Measurements from ENCODE around the gene MYL12B.

Gene MYL12B

DNA sequence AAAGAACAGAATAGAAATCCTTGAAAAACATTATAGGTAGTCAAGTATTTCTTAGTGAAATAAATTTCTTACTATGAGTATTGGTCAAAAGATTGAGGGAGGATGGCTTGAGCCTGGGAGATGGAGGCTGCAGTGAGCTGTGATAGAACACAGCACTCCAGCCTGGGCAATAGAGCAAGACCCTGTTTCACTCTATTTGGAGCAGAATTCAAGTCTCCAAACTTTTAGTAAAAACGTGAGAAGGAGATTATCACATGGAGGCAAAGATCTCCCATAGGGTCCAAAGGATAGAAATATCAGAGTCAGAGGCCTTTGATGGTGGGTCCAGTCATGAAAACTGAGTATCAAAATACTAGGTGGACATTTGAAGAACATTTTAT is 16.8 kb upstream of the MYL12B start:
- no peak for TF ChIP-seq POLR2A (IDR thresholded peaks at IDR 0.05; ENCODE audit: low read depth, low read length)
- TF ChIP-seq POLR2AphosphoS5 (IDR thresholded peaks at IDR 0.05; ENCODE audit: low read depth, low read length): no peak
- TF ChIP-seq TAF1 (IDR thresholded peaks at IDR 0.05; ENCODE audit: borderline replicate concordance, low read depth, low read length): no peak
- FAIRE-seq (no peak), DNase-seq (ENCODE audit: insufficient read length) (no peak)

GRCh38 chr18:3245853-3246634 is 15.9 kb upstream of the MYL12B start:
- peak; percentile 88 for FAIRE-seq
- peak; percentile 39 for DNase-seq (ENCODE audit: insufficient read length)
- TF ChIP-seq POLR2AphosphoS5 (IDR thresholded peaks at IDR 0.05; ENCODE audit: low read depth, low read length): peak; percentile 51; the same call in 1 of the 2 replicates
- TF ChIP-seq TAF1 (IDR thresholded peaks at IDR 0.05; ENCODE audit: borderline replicate concordance, low read depth, low read length): no peak
- peak; percentile 72 for TF ChIP-seq POLR2A (IDR thresholded peaks at IDR 0.05; ENCODE audit: low read depth, low read length)

DNA sequence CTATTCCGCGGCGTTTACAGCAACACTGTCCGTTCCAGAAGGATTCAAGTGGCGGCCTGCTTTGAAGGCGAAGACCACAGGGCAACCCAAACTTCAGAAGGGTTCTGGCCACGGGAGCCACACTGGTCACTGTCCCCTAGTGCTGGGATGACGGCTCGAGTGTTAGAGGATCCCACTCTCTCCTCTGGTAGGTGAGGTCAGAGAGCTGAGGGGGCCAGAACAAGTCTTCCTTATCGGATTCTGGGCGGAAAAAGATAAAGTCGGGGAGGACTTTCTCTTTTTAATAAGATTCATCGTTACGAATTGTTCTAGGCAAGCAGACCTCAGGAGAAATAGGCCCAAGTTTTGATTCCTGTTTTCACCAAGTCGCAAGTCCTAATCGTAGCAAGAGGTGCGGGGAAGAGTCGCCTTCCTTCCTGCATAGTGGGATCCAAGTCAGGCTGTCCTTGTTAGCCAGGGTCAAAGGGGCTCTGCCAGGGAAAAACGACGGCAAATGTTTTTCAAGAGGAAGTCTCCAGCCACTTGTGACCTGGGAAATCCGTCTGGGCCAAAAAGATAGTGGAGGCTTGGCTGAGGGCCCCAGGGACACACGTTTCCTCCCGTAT is 15.2 kb upstream of the MYL12B start:
- no peak for TF ChIP-seq TAF1 (IDR thresholded peaks at IDR 0.05; ENCODE audit: borderline replicate concordance, low read depth, low read length)
- no peak; the same call in 1 of the 2 replicates for TF ChIP-seq POLR2A (IDR thresholded peaks at IDR 0.05; ENCODE audit: low read depth, low read length)
- peak; percentile 24; the same call in 1 of the 2 replicates for TF ChIP-seq POLR2AphosphoS5 (IDR thresholded peaks at IDR 0.05; ENCODE audit: low read depth, low read length)
- DNase-seq (ENCODE audit: insufficient read length) (no peak), FAIRE-seq (no peak)

DNA sequence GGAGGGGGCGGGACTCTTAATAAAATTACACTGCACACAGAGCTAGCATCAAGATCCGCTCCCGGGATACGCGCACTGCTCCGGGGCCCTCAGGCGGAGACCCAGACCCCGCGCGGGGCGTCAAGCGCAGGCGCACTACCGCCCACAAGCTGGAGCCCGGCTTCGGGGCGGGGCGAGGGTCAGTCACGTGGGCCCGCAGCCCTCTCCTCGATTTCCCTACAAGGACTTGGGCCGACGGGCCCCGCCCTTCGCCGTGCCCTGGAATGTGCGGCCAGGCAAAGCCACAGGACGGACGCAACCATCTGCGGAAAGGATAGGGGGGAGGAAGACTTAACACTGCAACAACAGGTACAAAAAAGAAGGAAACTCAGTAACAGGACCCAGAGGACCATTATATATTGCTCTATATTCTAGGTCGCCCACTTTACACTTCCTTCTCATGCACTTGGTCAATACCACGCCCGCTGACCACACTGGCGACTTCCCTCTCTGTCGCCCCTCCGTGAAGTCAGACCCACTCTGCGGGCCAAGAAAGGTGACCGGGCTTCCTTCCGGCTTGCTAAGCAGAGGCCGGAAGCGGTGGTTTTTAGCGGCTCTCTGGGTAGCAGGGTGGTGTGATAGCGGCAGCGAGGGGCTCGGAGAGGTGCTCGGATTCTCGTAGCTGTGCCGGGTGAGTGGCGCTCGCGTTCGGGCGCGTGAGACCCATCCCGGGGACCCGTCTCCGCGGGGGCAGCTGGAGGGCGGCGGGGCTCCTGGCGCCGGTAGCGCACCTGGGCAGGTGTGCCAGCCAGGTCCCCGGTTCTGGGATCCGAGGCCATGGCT is 14.5 kb upstream of the MYL12B start, which contains the start of gene MYL12A:
TSS of gene MYL12A (plus strand) at position 562 of the 822 bp plus-strand sequence. CDS start 5,447 bp downstream, outside the sequence.
- DNase-seq (ENCODE audit: insufficient read length) (peak; percentile 81), FAIRE-seq (peak; percentile 98)
- TF ChIP-seq POLR2AphosphoS5 (IDR thresholded peaks at IDR 0.05; ENCODE audit: low read depth, low read length) (peak; percentile 98), POLR2A (IDR thresholded peaks at IDR 0.05; ENCODE audit: low read depth, low read length) (peak; percentile 98), TAF1 (IDR thresholded peaks at IDR 0.05; ENCODE audit: borderline replicate concordance, low read depth, low read length) (peak; percentile 97)

- FAIRE-seq (peak; percentile 5), DNase-seq (ENCODE audit: insufficient read length) (no peak)
- TF ChIP-seq TAF1 (IDR thresholded peaks at IDR 0.05; ENCODE audit: borderline replicate concordance, low read depth, low read length): no peak
- peak; percentile 17 for TF ChIP-seq POLR2AphosphoS5 (IDR thresholded peaks at IDR 0.05; ENCODE audit: low read depth, low read length)
Observed at GRCh38 chr18:3248062-3248657, 13.8 kb upstream of the MYL12B start.

GRCh38 chr18:3248658-3249359 is 13.1 kb upstream of the MYL12B start:
- peak; percentile 5 for FAIRE-seq
- peak; percentile 34; the same call in 1 of the 2 replicates for TF ChIP-seq TAF1 (IDR thresholded peaks at IDR 0.05; ENCODE audit: borderline replicate concordance, low read depth, low read length)
- TF ChIP-seq POLR2A (IDR thresholded peaks at IDR 0.05; ENCODE audit: low read depth, low read length): peak; percentile 49
- TF ChIP-seq POLR2AphosphoS5 (IDR thresholded peaks at IDR 0.05; ENCODE audit: low read depth, low read length): peak; percentile 54; the same call in 1 of the 2 replicates
- DNase-seq (ENCODE audit: insufficient read length): no peak

GRCh38 chr18:3250237-3251107 is 11.5 kb upstream of the MYL12B start:
- no peak for FAIRE-seq
- DNase-seq (ENCODE audit: insufficient read length): no peak
- TF ChIP-seq TAF1 (IDR thresholded peaks at IDR 0.05; ENCODE audit: borderline replicate concordance, low read depth, low read length) (no peak), POLR2AphosphoS5 (IDR thresholded peaks at IDR 0.05; ENCODE audit: low read depth, low read length) (peak; percentile 70), POLR2A (IDR thresholded peaks at IDR 0.05; ENCODE audit: low read depth, low read length) (no peak; the same call in none of the 2 replicates)

DNA sequence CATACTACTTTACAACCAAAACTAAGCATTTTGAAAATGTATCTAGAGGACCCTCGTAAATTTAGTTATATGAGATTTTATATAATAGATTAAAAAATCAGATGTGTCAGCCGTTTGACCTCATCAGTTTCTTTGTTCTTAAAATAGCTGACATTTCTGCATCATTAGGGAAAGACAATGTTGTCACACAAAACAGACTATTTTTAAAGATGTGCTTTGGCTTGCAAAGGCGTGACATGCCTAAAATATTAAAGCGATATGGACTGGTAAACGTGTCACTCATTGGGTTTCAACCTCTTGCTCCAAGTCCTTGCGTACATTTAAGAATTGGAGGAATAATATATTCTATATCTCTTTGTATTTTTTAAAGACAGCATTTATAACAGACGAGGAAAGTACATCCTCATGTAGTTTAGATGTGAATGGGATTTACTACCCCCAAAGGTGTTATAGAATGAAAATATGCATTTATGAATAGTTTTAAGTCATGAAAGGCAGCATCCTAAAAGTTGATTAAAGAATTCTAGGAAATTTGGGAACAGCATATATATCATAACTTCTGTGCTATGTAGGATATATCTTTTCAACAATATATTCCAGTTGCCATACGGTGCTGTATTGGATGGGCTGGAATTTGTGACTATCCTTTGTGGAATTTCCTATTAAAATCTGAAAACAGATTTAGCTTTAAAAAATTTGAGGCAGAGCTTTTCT is 10.5 kb upstream of the MYL12B start:
- TF ChIP-seq POLR2A (IDR thresholded peaks at IDR 0.05; ENCODE audit: low read depth, low read length) (peak; percentile 43), POLR2AphosphoS5 (IDR thresholded peaks at IDR 0.05; ENCODE audit: low read depth, low read length) (peak; percentile 53), TAF1 (IDR thresholded peaks at IDR 0.05; ENCODE audit: borderline replicate concordance, low read depth, low read length) (no peak)
- DNase-seq (ENCODE audit: insufficient read length) (no peak), FAIRE-seq (no peak)

DNA sequence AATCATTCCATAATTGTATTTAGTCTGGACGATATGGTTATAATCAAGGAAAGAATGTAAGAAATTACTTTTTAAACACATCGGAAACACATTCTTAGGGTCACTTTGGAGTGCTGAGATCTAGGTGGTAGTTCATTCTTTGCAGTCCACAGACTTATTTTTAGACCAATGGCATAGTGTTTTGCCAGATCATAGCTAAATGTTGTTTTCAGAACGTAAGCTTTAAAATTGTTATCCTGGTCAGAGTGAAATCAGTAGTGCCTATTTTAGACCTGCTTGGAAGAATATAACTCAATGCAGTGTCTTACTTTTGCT is 10.0 kb upstream of the MYL12B start:
- DNase-seq (ENCODE audit: insufficient read length) (no peak), FAIRE-seq (no peak)

More for the DNA sequence above, 10.0 kb upstream of the MYL12B start:
- TF ChIP-seq TAF1 (IDR thresholded peaks at IDR 0.05; ENCODE audit: borderline replicate concordance, low read depth, low read length): no peak
- TF ChIP-seq POLR2A (IDR thresholded peaks at IDR 0.05; ENCODE audit: low read depth, low read length): 0 out of 2 replicates have a peak, but pooled peaks have one; percentile 23
- no peak; the same call in 1 of the 2 replicates for TF ChIP-seq POLR2AphosphoS5 (IDR thresholded peaks at IDR 0.05; ENCODE audit: low read depth, low read length)

Measured in GM12892 (cell line).